K562 (cell line): Measurements from ENCODE around the gene SLC10A1. TPM values are rescaled to one million over a fixed set of nuclear protein-coding genes. Genes with fewer than 3 reads are reported as not detected.

Experiments used
- ATAC-seq: fragments of 200-7000 bp; cut with Tn5 transposase; 3 replicates; pipeline ENCODE4 v1.9.1; 2020; ENCODE audit warnings: moderate library complexity
- BruUV-seq: library from RNA; stranded (reverse); fragments of 400-500 nt; replicated peaks from 2 replicates; lab custom pipeline; 2021; lab: Mats Ljungman, UMichigan
- CTCF ChIA-PET: fragments of 300-600 bp; formaldehyde crosslinking; extraction: SDS; loops from one replicate; lab custom pipeline; 2021; ENCODE audit warnings: low intra/inter-chr PET ratio; lab: Yijun Ruan, JAX
- POLR2A ChIA-PET: fragments of 300-600, 350-650 bp; sonication (Branson Sonifier 250); formaldehyde crosslinking; extraction: SDS; loops from one replicate; lab custom pipeline; 2021; ENCODE audit warnings: antibody characterized with exemption, inconsistent platforms; lab: Yijun Ruan, JAX
- DNase-seq, 4 experiments: peaks; one replicate each; pipeline versions ENCODE4 v3.0.0 to v3.0.0-alpha.2; 2011 to 2018; ENCODE audit warnings: low spot score in 3 of 4, mixed read lengths in 3 of 4; ENCODE audit errors: extremely low read depth in 1 of 4
- FAIRE-seq: peaks from 2 replicates; lab custom pipeline; 2011; peaks lifted over from hg19 to GRCh38; lab: Jason Lieb, UNC
- H2AFZ ChIP-seq: 2 replicates; pipeline ENCODE4 v1.6.0; 2011; ENCODE audit warnings: low read depth, low read length, control low read depth, inconsistent platforms
- H3K27ac ChIP-seq: fragments of 200-600 bp; 3 replicates; pipeline ENCODE4 v1.8.0; 2011; ENCODE audit warnings: low read depth, mild to moderate bottlenecking, control low read depth, inconsistent platforms, low read length, moderate library complexity, mixed read lengths; ENCODE audit errors: extremely low read depth
- H3K27me3 ChIP-seq, 2 experiments: fragments of 300-600 bp in 1 of 2; 2 replicates in 1 of 2; 3 replicates in 1 of 2; pipeline versions ENCODE4 v1.6.0 to v1.8.0; 2011; ENCODE audit warnings: inconsistent platforms in 2 of 2, low read length in 2 of 2, mild to moderate bottlenecking in 1 of 2, mixed read lengths in 1 of 2, moderate library complexity in 1 of 2; ENCODE audit not compliant: control insufficient read depth in 2 of 2, insufficient read depth in 2 of 2
- H3K36me3 ChIP-seq: fragments of 300-600 bp; 3 replicates; pipeline ENCODE4 v1.8.0; 2011; ENCODE audit warnings: mild to moderate bottlenecking, low read length, inconsistent platforms; ENCODE audit not compliant: control insufficient read depth, insufficient read depth
- H3K4me1 ChIP-seq, 2 experiments: fragments of 200-600 bp in 1 of 2; replicated peaks in 1 of 2; 2 replicates in 1 of 2; 3 replicates in 1 of 2; pipeline versions ENCODE4 v1.5.1 to v1.8.0; 2011; ENCODE audit warnings: inconsistent platforms in 2 of 2, low read length in 2 of 2, mild to moderate bottlenecking in 1 of 2, mixed read lengths in 1 of 2, moderate library complexity in 1 of 2; ENCODE audit not compliant: control insufficient read depth in 2 of 2, insufficient read depth in 2 of 2
- H3K4me2 ChIP-seq: 2 replicates; pipeline ENCODE4 v1.6.1; 2011; ENCODE audit warnings: low read length, control low read depth, inconsistent platforms, mixed read lengths; ENCODE audit not compliant: insufficient read depth
- H3K4me3 ChIP-seq: fragments of 200-600 bp; sonication (generic), shearing (Covaris generic); 2 replicates; pipeline ENCODE4 v1.5.1; 2016; ENCODE audit warnings: control low read depth, inconsistent platforms
- H3K79me2 ChIP-seq: fragments of 200-600 bp; 3 replicates; pipeline ENCODE4 v1.8.0; 2011; ENCODE audit warnings: low read length, inconsistent platforms; ENCODE audit not compliant: control insufficient read depth, insufficient read depth
- H3K9ac ChIP-seq, 2 experiments: 2 replicates each; pipeline versions ENCODE4 v1.6.0 to v1.6.1; 2011; ENCODE audit warnings: low read depth in 2 of 2, low read length in 2 of 2, control low read depth in 1 of 2, inconsistent platforms in 1 of 2, mild to moderate bottlenecking in 1 of 2, mixed read lengths in 1 of 2; ENCODE audit not compliant: insufficient read depth in 1 of 2
- H3K9me1 ChIP-seq: one replicate; pipeline ENCODE4 v1.6.0; 2011; ENCODE audit warnings: inconsistent platforms, mild to moderate bottlenecking, low read length, moderate library complexity; ENCODE audit not compliant: control insufficient read depth, insufficient read depth
- H3K9me3 ChIP-seq: replicated peaks from 2 replicates; pipeline ENCODE4 v1.5.1; 2011; ENCODE audit warnings: low read depth, low read length, inconsistent platforms; ENCODE audit not compliant: control insufficient read depth, insufficient read depth
- H4K20me1 ChIP-seq: replicated peaks from 2 replicates; pipeline ENCODE4 v1.6.1; 2011; ENCODE audit warnings: low read length, inconsistent platforms, mixed read lengths; ENCODE audit not compliant: control insufficient read depth, insufficient read depth
- BHLHE40 ChIP-seq: IDR thresholded peaks from 2 replicates; pipeline ENCODE4 v1.6.1; 2011; ENCODE audit warnings: low read length, improper control_type of control experiment
- CCNT2 ChIP-seq: IDR thresholded peaks from 2 replicates; pipeline ENCODE4 v1.6.1; 2011; ENCODE audit warnings: borderline replicate concordance, low read depth, mild to moderate bottlenecking, moderate library complexity, mixed read lengths, low read length; ENCODE audit not compliant: insufficient read length; ENCODE audit errors: extremely low read depth
- CEBPB ChIP-seq: fragments of 450-650 bp; IDR thresholded peaks from 2 replicates; pipeline ENCODE4 v1.6.1; 2016; ENCODE audit warnings: missing genetic modification characterization, missing compliant biosample characterization
- HCFC1 ChIP-seq: IDR thresholded peaks from 2 replicates; pipeline ENCODE4 v1.6.1; 2012; ENCODE audit warnings: low read depth, low read length, improper control_type of control experiment
- ILF3 ChIP-seq: fragments of 450-650 bp; IDR thresholded peaks from 2 replicates; pipeline ENCODE4 v1.6.1; 2018; ENCODE audit warnings: antibody characterized with exemption, mild to moderate bottlenecking, moderate library complexity, borderline replicate concordance
- MTA3 ChIP-seq: fragments of 450-650 bp; formaldehyde crosslinking; IDR thresholded peaks from 2 replicates; pipeline ENCODE4 v1.6.1; 2017; ENCODE audit warnings: mild to moderate bottlenecking, borderline replicate concordance
- MYBL2 ChIP-seq, 2 experiments: fragments of 450-650 bp in 1 of 2; sonication (generic) in 1 of 2; formaldehyde crosslinking in 1 of 2; IDR thresholded peaks; 2 replicates each; pipeline versions ENCODE4 v1.6.1 to v1.8.1; 2017 to 2022; ENCODE audit warnings: borderline replicate concordance in 1 of 2, inconsistent platforms in 1 of 2, low read depth in 1 of 2, mild to moderate bottlenecking in 1 of 2, missing genetic modification reagents in 1 of 2, moderate library complexity in 1 of 2
- SMAD1 ChIP-seq: fragments of 150-350 bp; IDR thresholded peaks from 2 replicates; pipeline ENCODE4 v1.6.1; 2014; ENCODE audit warnings: low read length, low read depth; ENCODE audit not compliant: partially characterized antibody
- ZNF766 ChIP-seq: fragments of 200-800 bp; sonication (Bioruptor generic); conservative IDR thresholded peaks from 2 replicates; pipeline ENCODE4 v1.6.1; 2016; ENCODE audit warnings: missing genetic modification characterization, missing compliant biosample characterization
- WGBS: fragments of 100-300 bp; shearing (Covaris generic); methylation state at CpG from one replicate; pipeline ENCODE4 v1.1.6; 2016; ENCODE audit warnings: low coverage, mixed read lengths; ENCODE audit not compliant: insufficient coverage; ENCODE audit errors: missing lambda C conversion rate; 5-methylcytosine and 5-hydroxymethylcytosine counted together
- in situ Hi-C: fragments of 300-500 bp; cut with MboI; formaldehyde crosslinking; loops from 4 replicates; pipeline ENCODE4 v1.15.0; 2018; ENCODE audit warnings: inconsistent platforms, mixed read lengths
- intact Hi-C: fragments of 100-400 bp; cut with micrococcal nuclease; formaldehyde crosslinking; loops from 2 replicates; pipeline ENCODE4 v1.14.2; 2022
- polyA plus RNA-seq, 8 experiments: library from polyadenylated mRNA; depleted of rRNA in 4 of 8; stranded (reverse) in 5 of 8; unstranded in 3 of 8; fragments of >200 nt; fragmentation: Nextera tagmentation in 2 of 8; fragmentation: Illumina TruSeq in 1 of 8; extraction: Ambion mirVana in 2 of 8; extraction: Trizol in 1 of 8; gene quantifications; 2 replicates each; pipeline versions ENCODE4 v1.2.1 to v1.2.3, GENCODE V29; 2011 to 2014; ENCODE audit warnings: inconsistent platforms in 1 of 8, missing spikeins in 1 of 8
- total RNA-seq, 7 experiments: library from RNA; depleted of rRNA in 6 of 7; stranded (reverse); fragments of >200 nt in 6 of 7; fragmentation: Illumina TruSeq in 2 of 7; extraction: Trizol in 2 of 7; gene quantifications; 2 replicates each; pipeline versions ENCODE4 v1.2.1 to v1.2.3, GENCODE V29; 2011 to 2021; ENCODE audit warnings: low replicate concordance in 1 of 7
- TF ChIP-seq, protein P1 (sequence below), 2 experiments: fragments of 450-650 bp; IDR thresholded peaks; 2 replicates each; pipeline ENCODE4 v1.6.1; 2018; ENCODE audit warnings: mild to moderate bottlenecking in 2 of 2, low read depth in 1 of 2; ENCODE audit not compliant: partially characterized antibody in 2 of 2
- TF ChIP-seq, protein P2 (sequence below), 2 experiments: fragments of 250-450 bp in 1 of 2; fragments of 450-650 bp in 1 of 2; sonication (Bioruptor Pico) in 1 of 2; IDR thresholded peaks; 2 replicates each; pipeline versions ENCODE4 v1.6.1 to v1.8.0; 2016 to 2021; ENCODE audit warnings: mild to moderate bottlenecking in 2 of 2, moderate library complexity in 2 of 2, missing compliant biosample characterization in 1 of 2, missing genetic modification characterization in 1 of 2

Gene SLC10A1
- total and polyA plus RNA-seq, 9 of the 15 experiments (the other 6 are each of a cell fraction or from before 2014, with no cell fraction given) = not detected

DNA sequence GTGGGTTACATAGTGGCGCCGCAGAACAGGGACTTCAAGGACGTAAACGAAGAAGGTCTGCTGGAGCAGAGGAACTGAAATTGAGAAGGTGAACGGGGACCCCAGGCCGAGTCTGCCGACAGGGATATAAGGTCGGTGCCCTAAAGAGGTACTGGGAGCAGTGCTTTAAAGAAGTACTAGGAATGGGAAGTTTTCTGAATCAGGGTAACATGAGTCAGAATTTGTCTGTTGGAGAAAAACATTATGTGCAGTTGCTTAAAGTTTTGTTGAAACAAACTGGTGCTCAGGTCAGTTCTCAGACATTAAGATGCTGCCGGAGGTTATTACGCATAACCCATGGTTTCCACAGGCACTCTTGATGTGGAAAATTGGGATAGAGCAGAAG is 14.8 kb upstream of the SLC10A1 start (continued):
- TF ChIP-seq MYBL2 (IDR thresholded peaks at IDR 0.05; ENCODE audit: low read depth) = no peak
- no peak for TF ChIP-seq MYBL2 (CRISPR knock-in tag; IDR thresholded peaks at IDR 0.05; ENCODE audit: borderline replicate concordance)

DNA sequence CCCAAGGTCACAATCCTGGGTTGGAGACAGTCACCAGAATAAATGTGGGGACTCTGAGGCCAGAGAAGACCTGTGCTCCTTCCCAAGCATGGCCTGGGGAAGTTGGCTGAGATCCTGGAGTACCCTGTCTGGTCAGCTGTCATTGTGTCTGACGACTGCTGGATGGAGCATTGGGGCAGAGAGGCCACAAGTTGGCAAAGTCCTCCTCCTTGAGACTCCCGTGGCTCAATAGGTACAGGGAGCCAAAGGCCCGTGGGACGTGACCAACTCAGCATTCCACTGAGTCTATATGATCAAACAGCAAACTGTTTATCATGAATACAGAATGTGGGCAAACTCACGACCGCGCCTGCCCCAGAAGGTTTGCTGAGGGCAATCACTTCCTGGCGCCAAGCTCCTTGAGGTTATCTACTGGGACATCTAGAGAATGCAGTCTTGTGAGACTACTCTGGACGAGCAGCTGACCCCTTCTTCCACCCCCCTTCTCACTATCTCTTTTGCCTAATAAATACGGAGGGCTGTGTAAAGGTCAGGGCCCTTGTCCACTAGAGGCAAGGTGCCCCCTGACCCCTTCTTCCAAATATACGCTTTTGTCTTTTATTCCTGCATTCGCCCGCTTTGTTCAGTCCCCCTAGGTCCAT is 14.3 kb upstream of the SLC10A1 start:
- no peaks in the 10 kb centered on the region for H3K4me1 ChIP-seq
- no peaks in the 10 kb centered on the region for H3K9me1 ChIP-seq
- H3K79me2 ChIP-seq = no peaks in the 10 kb centered on the region
- ChIA-PET CTCF (no interaction called here), POLR2A (interaction anchor here (0.6 kb wide), 2 partner anchors 53 to 899 kb away, joined by 3 read pairs; no protein-coding TSS in a partner anchor)
- in situ Hi-C loops (loop anchor here (5.0 to 10.0 kb wide), 2 partner anchors 79 to 213 kb away; no protein-coding TSS in a partner anchor), intact Hi-C loops (no loop called here)
- H3K36me3 ChIP-seq = no peaks in the 10 kb centered on the region
- no peak overlapping the region for H3K4me3 ChIP-seq
- DNase-seq (no peak), ATAC-seq (no peak), FAIRE-seq (no peak)
- no TSS peak for BruUV-seq
- no peak overlapping the region for H3K27ac ChIP-seq
- H3K27me3 ChIP-seq = peaks cover 5 to 27% of the 10 kb centered on the region in 2 experiments; a peak in 2 of 5 replicates
- TF ChIP-seq BHLHE40 (no peak), SMAD1 (no peak), CCNT2 (no peak), HCFC1 (no peak), MTA3 (no peak), ZNF766 (CRISPR knock-in tag) (no peak), ILF3 (no peak), CEBPB (tag) (no peak)
- TF ChIP-seq, protein P1, sequence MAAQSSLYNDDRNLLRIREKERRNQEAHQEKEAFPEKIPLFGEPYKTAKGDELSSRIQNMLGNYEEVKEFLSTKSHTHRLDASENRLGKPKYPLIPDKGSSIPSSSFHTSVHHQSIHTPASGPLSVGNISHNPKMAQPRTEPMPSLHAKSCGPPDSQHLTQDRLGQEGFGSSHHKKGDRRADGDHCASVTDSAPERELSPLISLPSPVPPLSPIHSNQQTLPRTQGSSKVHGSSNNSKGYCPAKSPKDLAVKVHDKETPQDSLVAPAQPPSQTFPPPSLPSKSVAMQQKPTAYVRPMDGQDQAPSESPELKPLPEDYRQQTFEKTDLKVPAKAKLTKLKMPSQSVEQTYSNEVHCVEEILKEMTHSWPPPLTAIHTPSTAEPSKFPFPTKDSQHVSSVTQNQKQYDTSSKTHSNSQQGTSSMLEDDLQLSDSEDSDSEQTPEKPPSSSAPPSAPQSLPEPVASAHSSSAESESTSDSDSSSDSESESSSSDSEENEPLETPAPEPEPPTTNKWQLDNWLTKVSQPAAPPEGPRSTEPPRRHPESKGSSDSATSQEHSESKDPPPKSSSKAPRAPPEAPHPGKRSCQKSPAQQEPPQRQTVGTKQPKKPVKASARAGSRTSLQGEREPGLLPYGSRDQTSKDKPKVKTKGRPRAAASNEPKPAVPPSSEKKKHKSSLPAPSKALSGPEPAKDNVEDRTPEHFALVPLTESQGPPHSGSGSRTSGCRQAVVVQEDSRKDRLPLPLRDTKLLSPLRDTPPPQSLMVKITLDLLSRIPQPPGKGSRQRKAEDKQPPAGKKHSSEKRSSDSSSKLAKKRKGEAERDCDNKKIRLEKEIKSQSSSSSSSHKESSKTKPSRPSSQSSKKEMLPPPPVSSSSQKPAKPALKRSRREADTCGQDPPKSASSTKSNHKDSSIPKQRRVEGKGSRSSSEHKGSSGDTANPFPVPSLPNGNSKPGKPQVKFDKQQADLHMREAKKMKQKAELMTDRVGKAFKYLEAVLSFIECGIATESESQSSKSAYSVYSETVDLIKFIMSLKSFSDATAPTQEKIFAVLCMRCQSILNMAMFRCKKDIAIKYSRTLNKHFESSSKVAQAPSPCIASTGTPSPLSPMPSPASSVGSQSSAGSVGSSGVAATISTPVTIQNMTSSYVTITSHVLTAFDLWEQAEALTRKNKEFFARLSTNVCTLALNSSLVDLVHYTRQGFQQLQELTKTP (IDR thresholded peaks at IDR 0.05; ENCODE audit: low read depth in 1 of 2, partially characterized antibody in 2 of 2) = no peak
- TF ChIP-seq, protein P2, sequence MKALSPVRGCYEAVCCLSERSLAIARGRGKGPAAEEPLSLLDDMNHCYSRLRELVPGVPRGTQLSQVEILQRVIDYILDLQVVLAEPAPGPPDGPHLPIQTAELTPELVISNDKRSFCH (CRISPR knock-in tag; IDR thresholded peaks at IDR 0.05) = no peak
- TF ChIP-seq, protein P2 (tag; IDR thresholded peaks at IDR 0.05) = no peak
- H3K9me3 ChIP-seq = no peaks in the 10 kb centered on the region
- no peak overlapping the region for H2AFZ ChIP-seq
- no peak overlapping the region for H3K4me2 ChIP-seq
- H3K9ac ChIP-seq = no peak overlapping the region
- under 1% methylated on average over 12 of the region's 13 CpGs for WGBS
- no peaks in the 10 kb centered on the region for H4K20me1 ChIP-seq
